ENCODE data around the gene MUSK.
A peak's percentile ranks its signal among the peaks of the same experiment; 100 is the strongest.
"Not testable (repeated sequence)": the region's sequence is repeated elsewhere in the genome, so short reads cannot be mapped to it uniquely, and the experiment has no call there.

The MUSK gene

GRCh38 chr9:110687497-110687896 is 18.9 kb downstream of the MUSK start:
- CTCF ChIA-PET, result no interaction called here
- TF ChIP-seq CTCF (conservative IDR thresholded peaks at IDR 0.05; ENCODE audit: low read depth), result no peak
- POLR2A ChIA-PET (ENCODE audit: low non-redundant PET), result no interaction called here

GRCh38 chr9:110688329-110688728 is 19.7 kb downstream of the MUSK start:
- no peak for DNase-seq (ENCODE audit: low spot score)
- no peak overlapping the region for H3K27ac ChIP-seq
- ChIA-PET POLR2A (ENCODE audit: low non-redundant PET) (no interaction called here), CTCF (no interaction called here)
- no peak for TF ChIP-seq CTCF (conservative IDR thresholded peaks at IDR 0.05; ENCODE audit: low read depth)

More at GRCh38 chr9:110687497-110687896, 18.9 kb downstream of the MUSK start:
- peak; percentile 30 for DNase-seq (ENCODE audit: low spot score)
- H3K27ac ChIP-seq, result no peak overlapping the region

GRCh38 chr9:110691002-110691549 is 22.5 kb downstream of the MUSK start:
- ChIA-PET POLR2A (ENCODE audit: low non-redundant PET) (no interaction called here), CTCF (no interaction called here)
- DNase-seq (ENCODE audit: low spot score), result no peak
- TF ChIP-seq CTCF (conservative IDR thresholded peaks at IDR 0.05; ENCODE audit: low read depth), result no peak
- H3K27ac ChIP-seq, result no peak overlapping the region

GRCh38 chr9:110695846-110696245 is 27.3 kb downstream of the MUSK start:
- POLR2A ChIA-PET (ENCODE audit: low non-redundant PET); H3K27ac ChIP-seq; CTCF ChIA-PET: not testable (repeated sequence)

GRCh38 chr9:110700953-110701352 is 32.4 kb downstream of the MUSK start:
- H3K27ac ChIP-seq, result no peak overlapping the region
- DNase-seq (ENCODE audit: low spot score), result peak; percentile 42
- ChIA-PET POLR2A (ENCODE audit: low non-redundant PET) (no interaction called here), CTCF (interaction anchor here (0.6 kb wide), 2 partner anchors 22 to 83 kb away, joined by 3 read pairs; no protein-coding TSS in a partner anchor)
- TF ChIP-seq CTCF (conservative IDR thresholded peaks at IDR 0.05; ENCODE audit: low read depth), result no peak

More at GRCh38 chr9:110695846-110696245, 27.3 kb downstream of the MUSK start:
- not testable (repeated sequence) for DNase-seq (ENCODE audit: low spot score)

- no peak for DNase-seq (ENCODE audit: low spot score)
- POLR2A ChIA-PET (ENCODE audit: low non-redundant PET), result no interaction called here
- no peak overlapping the region for H3K27ac ChIP-seq
- TF ChIP-seq CTCF (conservative IDR thresholded peaks at IDR 0.05; ENCODE audit: low read depth), result no peak
- CTCF ChIA-PET, result no interaction called here
These were observed 35.1 kb downstream of the MUSK start for GRCh38 chr9:110703669-110704068.

- no peak overlapping the region for H3K27ac ChIP-seq
- no peak for TF ChIP-seq CTCF (conservative IDR thresholded peaks at IDR 0.05; ENCODE audit: low read depth)
- POLR2A ChIA-PET (ENCODE audit: low non-redundant PET), result no interaction called here
- no peak for DNase-seq (ENCODE audit: low spot score)
- CTCF ChIA-PET, result no interaction called here
These were observed 38.8 kb downstream of the MUSK start for GRCh38 chr9:110707419-110707818.
